GM12892 (cell line): ENCODE results near the gene KBTBD13.

Source experiments
- POLR2A ChIP-seq: IDR thresholded peaks from 2 replicates; pipeline ENCODE4 v1.6.1; 2011; ENCODE audit warnings: low read depth, low read length, control low read depth
- POLR2AphosphoS5 ChIP-seq: IDR thresholded peaks from 2 replicates; pipeline ENCODE4 v1.6.1; 2011; ENCODE audit warnings: low read depth, low read length, control low read depth
- TAF1 ChIP-seq: IDR thresholded peaks from 2 replicates; pipeline ENCODE4 v1.6.1; 2011; ENCODE audit warnings: low read depth, mild to moderate bottlenecking, control low read depth, low read length, borderline replicate concordance

GRCh38 chr15:65085207-65085753, 8.7 kb downstream of the KBTBD13 start:
- TF ChIP-seq POLR2AphosphoS5 (no peak), TAF1 (no peak), POLR2A (no peak)
